Mesangial cell (primary cell): ENCODE measurements around the gene GNAZ. TPM values are rescaled to one million over a fixed set of nuclear protein-coding genes. Genes with fewer than 3 reads are reported as not detected.

Source experiments
- total RNA-seq: library from RNA; depleted of rRNA; stranded (reverse); fragments of >200 nt; gene quantifications from 2 replicates; pipeline ENCODE4 v1.2.3, GENCODE V29; 2015

The GNAZ gene
- 1.3 and 3.5 TPM in 2 replicates for total RNA-seq

GRCh38 chr22:23070418-23071229 is at the start of gene GNAZ:
GNAZ (plus strand) TSS chr22:23070519; CDS start chr22:23095696, 25,177 bp downstream.

DNA sequence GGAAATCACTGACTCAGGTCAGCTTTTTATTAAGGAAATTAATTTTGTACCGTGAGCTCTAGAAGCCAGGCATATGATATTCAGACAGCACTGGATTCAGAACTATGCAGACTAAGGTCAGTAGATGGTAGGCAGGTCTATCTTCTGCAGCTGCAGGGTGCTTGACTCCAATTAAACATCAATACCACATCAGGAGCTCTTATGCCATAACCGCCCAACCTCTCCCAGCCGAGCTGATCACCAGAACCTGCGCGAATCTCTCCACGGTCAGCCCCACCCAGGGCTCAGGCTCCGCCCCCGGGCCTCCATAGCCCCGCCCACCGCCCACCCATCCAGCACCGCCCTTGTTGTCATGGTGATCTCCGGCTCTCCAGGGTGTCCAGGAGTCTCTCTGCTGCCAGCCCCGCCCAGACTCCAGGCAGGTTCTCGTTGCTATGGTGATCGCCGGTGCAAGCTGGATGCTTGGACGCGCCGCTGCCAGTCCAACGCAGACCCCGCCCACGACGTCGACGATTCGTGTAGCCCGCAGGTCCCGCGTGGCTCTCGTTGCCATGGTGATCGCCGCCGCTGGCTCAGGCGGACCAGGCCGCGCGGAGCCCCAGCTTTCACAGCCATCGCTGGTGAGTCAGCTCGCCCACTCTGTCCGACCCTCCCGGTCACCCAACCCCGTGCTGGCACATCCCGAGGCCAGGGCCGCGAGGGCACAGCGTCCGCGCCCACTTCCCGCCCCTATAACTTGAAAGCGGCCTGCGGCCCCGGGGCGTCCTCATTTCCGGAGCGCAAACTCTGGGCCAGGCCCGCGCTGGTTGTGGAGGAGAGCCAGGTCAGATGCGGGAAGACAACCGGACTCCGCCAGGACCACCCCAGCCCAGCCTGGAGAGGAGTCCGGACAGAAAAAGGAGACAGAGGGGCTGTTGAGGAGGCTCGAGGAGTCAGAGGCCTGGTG is 74.9 kb downstream of the GNAZ start, which contains the start of gene RAB36:
RAB36 (plus strand) TSS at position 546 of the 946 bp plus-strand sequence. CDS start 1,140 bp downstream, outside the sequence.

Other genes starting within 250 kb of the GNAZ start
- not detected in 2 replicates for gene IGLL5, start 182.7 kb upstream of the GNAZ start, total RNA-seq
- gene RSPH14, start 71.5 kb downstream of the GNAZ start, total RNA-seq, result 0.33 and 2.2 TPM in 2 replicates
- gene RAB36, start 75.0 kb downstream of the GNAZ start, total RNA-seq, result 4.7 and 8.9 TPM in 2 replicates
- gene BCR, start 110.0 kb downstream of the GNAZ start, total RNA-seq, result 37.6 and 51.7 TPM in 2 replicates